ENCODE data around the gene EMSY. TPM values are rescaled to one million over a fixed set of nuclear protein-coding genes. Genes with fewer than 3 reads are reported as not detected.

EMSY gene
- total and polyA plus RNA-seq, 9 of the 15 experiments (the other 6 are each of a cell fraction or from before 2014, with no cell fraction given), result 12.7 to 25.4 (median 17.9) TPM

- no peak overlapping the region for H3K27ac ChIP-seq (ENCODE audit: extremely low read depth, low read depth, low read length)
- no peak for ATAC-seq
- in situ Hi-C loops (cut with MboI) (no loop called here), intact Hi-C loops (cut with micrococcal nuclease) (no loop called here)
- no peak overlapping the region for H3K4me3 ChIP-seq
- no peaks in the 10 kb centered on the region for H3K9me3 ChIP-seq (replicated peaks; ENCODE audit: control insufficient read depth, insufficient read depth, low read depth, low read length)
- FAIRE-seq, result no peak
- no peak overlapping the region for H2AFZ ChIP-seq (ENCODE audit: low read depth, low read length)
- H3K9me1 ChIP-seq (ENCODE audit: control insufficient read depth, insufficient read depth, low read length), result no peaks in the 10 kb centered on the region
- peaks cover 66% of the 10 kb centered on the region for H3K36me3 ChIP-seq (ENCODE audit: control insufficient read depth, insufficient read depth, low read length)
- no peaks in the 10 kb centered on the region for H3K27me3 ChIP-seq (ENCODE audit: control insufficient read depth in 2 of 2, insufficient read depth in 2 of 2, low read length in 2 of 2)
- CTCF ChIA-PET (ENCODE audit: low intra/inter-chr PET ratio), result no interaction called here
- POLR2A ChIA-PET, result interaction anchor here (1.0 kb wide), 1 partner anchor 13 kb away, joined by 3 read pairs; no protein-coding TSS in a partner anchor
- H4K20me1 ChIP-seq (replicated peaks; ENCODE audit: control insufficient read depth, insufficient read depth, low read length), result no peaks in the 10 kb centered on the region
- no peak overlapping the region for H3K4me2 ChIP-seq (ENCODE audit: insufficient read depth, low read length)
- H3K9ac ChIP-seq (ENCODE audit: insufficient read depth in 1 of 2, low read depth in 2 of 2, low read length in 2 of 2), result no peak overlapping the region
- H3K4me1 ChIP-seq (replicated peaks in 1 of 2; ENCODE audit: control insufficient read depth in 2 of 2, insufficient read depth in 2 of 2, low read length in 2 of 2), result no peaks in the 10 kb centered on the region
- H3K79me2 ChIP-seq (ENCODE audit: control insufficient read depth, insufficient read depth, low read length), result no peaks in the 10 kb centered on the region
- no TSS peak for BruUV-seq (replicated peaks)
- TF ChIP-seq FOXA1 (IDR thresholded peaks at IDR 0.05; ENCODE audit: borderline replicate concordance) (no peak), RBM25 (IDR thresholded peaks at IDR 0.05; ENCODE audit: low read depth, low read length, severe bottlenecking) (no peak), ZNF277 (CRISPR knock-in tag; IDR thresholded peaks at IDR 0.05; ENCODE audit: borderline replicate concordance) (no peak), ZNF592 (IDR thresholded peaks at IDR 0.05) (no peak), CHD4 (IDR thresholded peaks at IDR 0.05; ENCODE audit: insufficient read depth, insufficient replicate concordance, low read depth, low read length, poor library complexity, severe bottlenecking) (no peak), ZNF121 (CRISPR knock-in tag; conservative IDR thresholded peaks at IDR 0.05) (no peak), SMAD3 (CRISPR knock-in tag; conservative IDR thresholded peaks at IDR 0.05) (no peak)
- DNase-seq (ENCODE audit: extremely low read depth in 1 of 4, low spot score in 3 of 4), result no peak
Observed at GRCh38 chr11:76462317-76462716, 17.5 kb downstream of the EMSY start.

All from K562 (cell line).